Neural cell (in vitro differentiated cells): Measurements from ENCODE around the gene SLC24A5. TPM values are rescaled to one million over a fixed set of nuclear protein-coding genes. Genes with fewer than 3 reads are reported as not detected.

ENCODE experiments used
- H2AFZ ChIP-seq: fragments of 200-600, 300-800 bp; sonication (generic), shearing (Covaris generic); 2 replicates; pipeline ENCODE4 v1.6.0; 2014; ENCODE audit warnings: low read depth, mild to moderate bottlenecking, antibody characterized with exemption, low read length, moderate library complexity
- H3F3A ChIP-seq: fragments of 200-600 bp; shearing (Covaris generic); 2 replicates; pipeline ENCODE4 v1.6.1; 2016; ENCODE audit warnings: mild to moderate bottlenecking, moderate library complexity, mixed read lengths, antibody characterized with exemption, low read length; ENCODE audit not compliant: insufficient read depth, poor library complexity, severe bottlenecking
- H3K27ac ChIP-seq: fragments of 200-600, 300-800 bp; sonication (generic), shearing (Covaris generic); 2 replicates; pipeline ENCODE4 v1.5.1; 2014; ENCODE audit warnings: mild to moderate bottlenecking, low read length, moderate library complexity
- H3K27me3 ChIP-seq: fragments of 300-800, 200-600 bp; sonication (generic), shearing (Covaris generic); 2 replicates; pipeline ENCODE4 v1.6.0; 2014; ENCODE audit warnings: mild to moderate bottlenecking, low read depth, low read length, moderate library complexity; ENCODE audit not compliant: insufficient read depth
- H3K36me3 ChIP-seq: fragments of 300-800, 200-600 bp; sonication (generic), shearing (Covaris generic); 2 replicates; pipeline ENCODE4 v1.5.1; 2014; ENCODE audit warnings: mild to moderate bottlenecking, antibody characterized with exemption, low read length, moderate library complexity; ENCODE audit not compliant: insufficient read depth
- H3K4me2 ChIP-seq: fragments of 300-800, 200-600 bp; sonication (generic), shearing (Covaris generic); 2 replicates; pipeline ENCODE4 v1.6.0; 2014; ENCODE audit warnings: mild to moderate bottlenecking, low read length
- H3K4me3 ChIP-seq: fragments of 300-800, 200-600 bp; sonication (generic), shearing (Covaris generic); 2 replicates; pipeline ENCODE4 v1.5.1; 2014; ENCODE audit warnings: mild to moderate bottlenecking, low read length, moderate library complexity
- H3K79me2 ChIP-seq: fragments of 200-600 bp; shearing (Covaris generic); replicated peaks from 2 replicates; pipeline ENCODE4 v1.6.0; 2014; ENCODE audit warnings: mild to moderate bottlenecking, low read length, moderate library complexity; ENCODE audit not compliant: insufficient read depth
- H3K9ac ChIP-seq: fragments of 300-800, 200-600 bp; sonication (generic), shearing (Covaris generic); 2 replicates; pipeline ENCODE4 v1.6.1; 2016; ENCODE audit warnings: mild to moderate bottlenecking, low read length, mixed read lengths
- H3K9me2 ChIP-seq: fragments of 200-600 bp; shearing (Covaris generic); 2 replicates; pipeline ENCODE4 v1.6.1; 2016; ENCODE audit warnings: mild to moderate bottlenecking, low read length, mixed read lengths; ENCODE audit not compliant: insufficient read depth
- H3K9me3 ChIP-seq: fragments of 200-600, 300-800 bp; sonication (generic), shearing (Covaris generic); 2 replicates; pipeline ENCODE4 v1.6.1; 2016; ENCODE audit warnings: mild to moderate bottlenecking, mixed run types, low read length, moderate library complexity, mixed read lengths
- H4K20me1 ChIP-seq: fragments of 200-600 bp; shearing (Covaris generic); 2 replicates; pipeline ENCODE4 v1.6.1; 2016; ENCODE audit warnings: mild to moderate bottlenecking, mixed run types; ENCODE audit not compliant: insufficient read depth
- CTCF ChIP-seq: fragments of 450-650 bp; IDR thresholded peaks from 2 replicates; pipeline ENCODE4 v1.5.1; 2014; ENCODE audit warnings: antibody characterized with exemption, mild to moderate bottlenecking, moderate library complexity; ENCODE audit not compliant: poor library complexity, severe bottlenecking
- EP300 ChIP-seq: fragments of 450-650 bp; conservative IDR thresholded peaks from 2 replicates; pipeline ENCODE4 v1.6.1; 2014; ENCODE audit warnings: antibody characterized with exemption, mild to moderate bottlenecking, moderate library complexity; ENCODE audit not compliant: poor library complexity, severe bottlenecking
- EZH2 ChIP-seq: fragments of 200-600, 300-800 bp; shearing (Covaris generic), sonication (generic); IDR thresholded peaks from 2 replicates; pipeline ENCODE4 v1.6.1; 2014; ENCODE audit warnings: antibody characterized with exemption, low read length, borderline replicate concordance, mild to moderate bottlenecking; ENCODE audit not compliant: insufficient read depth, poor library complexity, severe bottlenecking
- MXI1 ChIP-seq: fragments of 450-650 bp; conservative IDR thresholded peaks from 2 replicates; pipeline ENCODE4 v1.6.1; 2014; ENCODE audit warnings: antibody characterized with exemption, mild to moderate bottlenecking; ENCODE audit not compliant: poor library complexity, severe bottlenecking
- POLR2AphosphoS5 ChIP-seq: IDR thresholded peaks from 2 replicates; pipeline ENCODE4 v1.6.1; 2012
- RAD21 ChIP-seq: fragments of 450-650 bp; conservative IDR thresholded peaks from 2 replicates; pipeline ENCODE4 v1.6.1; 2014; ENCODE audit warnings: antibody characterized with exemption, mild to moderate bottlenecking, moderate library complexity
- REST ChIP-seq: IDR thresholded peaks from 2 replicates; pipeline ENCODE4 v1.6.1; 2012; ENCODE audit warnings: borderline replicate concordance
- SMC3 ChIP-seq: fragments of 450-650 bp; conservative IDR thresholded peaks from 2 replicates; pipeline ENCODE4 v1.6.1; 2014; ENCODE audit warnings: antibody characterized with exemption, mild to moderate bottlenecking, moderate library complexity; ENCODE audit not compliant: poor library complexity
- TAF1 ChIP-seq: IDR thresholded peaks from 2 replicates; pipeline ENCODE4 v1.6.1; 2012; ENCODE audit warnings: low read depth
- polyA plus RNA-seq: library from polyadenylated mRNA; depleted of rRNA; stranded (reverse); fragments of >200 nt; gene quantifications from 2 replicates; pipeline ENCODE4 v1.2.3, GENCODE V29; 2014

The SLC24A5 gene
- polyA plus RNA-seq, 1 donor from 2014 or later: 0.78 TPM

- Histone ChIP-seq H3K27ac (peak overlapping the region; percentile 98), H3K9ac (peak overlapping the region; percentile 97), H4K20me1 (no peaks in the 10 kb centered on the region), H2AFZ (peak overlapping the region; percentile 93), H3K4me3 (peak overlapping the region; percentile 82), H3K36me3 (no peaks in the 10 kb centered on the region), H3K9me3 (no peaks in the 10 kb centered on the region), H3K79me2 (peaks cover 52% of the 10 kb centered on the region), H3K9me2 (no peaks in the 10 kb centered on the region), H3K4me2 (peak overlapping the region; percentile 97), H3F3A (peaks cover 18% of the 10 kb centered on the region), H3K27me3 (no peaks in the 10 kb centered on the region)
- TF ChIP-seq RAD21: no peak
- peak; percentile 51 for TF ChIP-seq MXI1
Measured at GRCh38 chr15:48177383-48177765, 56.6 kb downstream of the SLC24A5 start.

- H3K4me3 ChIP-seq: peak within 1 kb of the TSS; percentile 82
- H3K4me2 ChIP-seq: peak within 1 kb of the TSS; percentile 97
- H3K36me3 ChIP-seq: no peaks in the 10 kb centered on the region
- peaks cover 18% of the 10 kb centered on the region for H3F3A ChIP-seq
- no peaks in the 10 kb centered on the region for H4K20me1 ChIP-seq
- peak within 1 kb of the TSS; percentile 97 for H3K9ac ChIP-seq
- H3K79me2 ChIP-seq: peaks cover 46% of the 10 kb centered on the region
- peak within 1 kb of the TSS; percentile 98 for H3K27ac ChIP-seq
- H3K27me3 ChIP-seq: no peaks in the 10 kb centered on the region
- TF ChIP-seq MXI1 (peak; percentile 39), TAF1 (peak; percentile 85), EZH2 (no peak), POLR2AphosphoS5 (peak; percentile 93), CTCF (peak; percentile 38), SMC3 (no peak), EP300 (no peak), REST (no peak), RAD21 (no peak)
- no peaks in the 10 kb centered on the region for H3K9me3 ChIP-seq
- peak within 1 kb of the TSS; percentile 93 for H2AFZ ChIP-seq
- H3K9me2 ChIP-seq: no peaks in the 10 kb centered on the region
Measured at GRCh38 chr15:48177766-48178647, 57.2 kb downstream of the SLC24A5 start, which contains the start of gene MYEF2. MYEF2 (minus strand) TSS chr15:48178295; CDS start chr15:48178237, 58 bp downstream.
